H9 (cell line): ENCODE data around the gene EIF3CL. TPM values are rescaled to one million over a fixed set of nuclear protein-coding genes. Genes with fewer than 3 reads are reported as not detected.
"Not testable (repeated sequence)": the region's sequence is repeated elsewhere in the genome, so short reads cannot be mapped to it uniquely, and the experiment has no call there.

Source experiments
- DNase-seq: peaks from one replicate; pipeline ENCODE4 v3.0.0-alpha.2; 2017
- H2AFZ ChIP-seq: one replicate; pipeline ENCODE4 v1.6.1; 2013; ENCODE audit warnings: mild to moderate bottlenecking, low read length, control low read depth, moderate library complexity
- H2AK5ac ChIP-seq: 2 replicates; pipeline ENCODE4 v1.6.1; 2013; ENCODE audit warnings: low read length, control low read depth, mixed read lengths; ENCODE audit not compliant: insufficient read length
- H2BK120ac ChIP-seq: one replicate; pipeline ENCODE4 v1.6.1; 2013; ENCODE audit warnings: low read depth, mild to moderate bottlenecking, low read length, control low read depth, inconsistent platforms; ENCODE audit not compliant: poor library complexity, severe bottlenecking
- H2BK12ac ChIP-seq: 2 replicates; pipeline ENCODE4 v1.6.1; 2013; ENCODE audit warnings: low read length, control low read depth, mixed read lengths, low read depth; ENCODE audit not compliant: insufficient read length
- H2BK15ac ChIP-seq: 2 replicates; pipeline ENCODE4 v1.6.1; 2013; ENCODE audit warnings: low read depth, low read length, control low read depth
- H2BK20ac ChIP-seq: one replicate; pipeline ENCODE4 v1.6.1; 2013; ENCODE audit warnings: low read depth, mild to moderate bottlenecking, low read length, control low read depth, inconsistent platforms; ENCODE audit not compliant: poor library complexity, severe bottlenecking
- H2BK5ac ChIP-seq: 2 replicates; pipeline ENCODE4 v1.6.1; 2013; ENCODE audit warnings: low read length, control low read depth, mixed read lengths; ENCODE audit not compliant: insufficient read length
- H3K14ac ChIP-seq: 2 replicates; pipeline ENCODE4 v1.6.1; 2013; ENCODE audit warnings: low read length, control low read depth; ENCODE audit not compliant: insufficient read depth
- H3K18ac ChIP-seq: 2 replicates; pipeline ENCODE4 v1.6.1; 2013; ENCODE audit warnings: low read depth, mild to moderate bottlenecking, mixed read lengths, low read length, control low read depth; ENCODE audit not compliant: insufficient read length
- H3K23ac ChIP-seq: 2 replicates; pipeline ENCODE4 v1.6.1; 2013; ENCODE audit warnings: low read length, control low read depth, mixed read lengths, low read depth; ENCODE audit not compliant: insufficient read length
- H3K23me2 ChIP-seq: 2 replicates; pipeline ENCODE4 v1.6.1; 2013; ENCODE audit warnings: low read depth, mild to moderate bottlenecking, mixed read lengths, low read length, control low read depth; ENCODE audit not compliant: insufficient read length, poor library complexity, severe bottlenecking
- H3K27ac ChIP-seq: 2 replicates; pipeline ENCODE4 v1.5.1; 2013; ENCODE audit warnings: low read length, control low read depth, mixed read lengths, low read depth; ENCODE audit not compliant: insufficient read length
- H3K27me3 ChIP-seq: 2 replicates; pipeline ENCODE4 v1.6.1; 2013; ENCODE audit warnings: low read length, control low read depth, inconsistent platforms; ENCODE audit not compliant: insufficient read depth
- H3K4ac ChIP-seq: 2 replicates; pipeline ENCODE4 v1.6.1; 2013; ENCODE audit warnings: low read depth, mild to moderate bottlenecking, control low read depth, inconsistent platforms, low read length, moderate library complexity
- H3K4me1 ChIP-seq: 2 replicates; pipeline ENCODE4 v1.6.1; 2013; ENCODE audit warnings: low read length, control low read depth, inconsistent platforms; ENCODE audit not compliant: insufficient read depth
- H3K4me2 ChIP-seq: 2 replicates; pipeline ENCODE4 v1.6.1; 2013; ENCODE audit warnings: low read length, control low read depth, mixed read lengths; ENCODE audit not compliant: insufficient read length, insufficient read depth
- H3K56ac ChIP-seq: 2 replicates; pipeline ENCODE4 v1.6.1; 2013; ENCODE audit warnings: low read depth, mild to moderate bottlenecking, mixed read lengths, low read length, control low read depth; ENCODE audit not compliant: insufficient read length
- H3K79me1 ChIP-seq: 2 replicates; pipeline ENCODE4 v1.6.1; 2013; ENCODE audit warnings: low read depth, mild to moderate bottlenecking, moderate library complexity, low read length, control low read depth, inconsistent platforms; ENCODE audit not compliant: insufficient read depth, poor library complexity, severe bottlenecking
- H3K79me2 ChIP-seq: 2 replicates; pipeline ENCODE4 v1.6.1; 2013; ENCODE audit warnings: low read length, control low read depth, inconsistent platforms; ENCODE audit not compliant: insufficient read depth
- H3K9ac ChIP-seq: 2 replicates; pipeline ENCODE4 v1.6.1; 2013; ENCODE audit warnings: low read length, control low read depth, mixed read lengths; ENCODE audit not compliant: insufficient read length; ENCODE audit errors: extremely low read depth
- H3K9me3 ChIP-seq: one replicate; pipeline ENCODE4 v1.6.1; 2013; ENCODE audit warnings: low read depth, low read length, inconsistent platforms; ENCODE audit not compliant: control insufficient read depth
- H3T11ph ChIP-seq: one replicate; pipeline ENCODE4 v1.6.1; 2013; ENCODE audit warnings: mild to moderate bottlenecking, low read length, control low read depth, inconsistent platforms
- H4K20me1 ChIP-seq: one replicate; pipeline ENCODE4 v1.6.1; 2013; ENCODE audit not compliant: control insufficient read depth, insufficient read length, insufficient read depth
- H4K5ac ChIP-seq: 2 replicates; pipeline ENCODE4 v1.6.1; 2013; ENCODE audit warnings: low read depth, mild to moderate bottlenecking, mixed read lengths, low read length, control low read depth; ENCODE audit not compliant: insufficient read length
- H4K8ac ChIP-seq: replicated peaks from 2 replicates; pipeline ENCODE4 v1.6.1; 2013; ENCODE audit warnings: low read length, control low read depth, mixed read lengths, low read depth; ENCODE audit not compliant: insufficient read length
- H4K91ac ChIP-seq: 2 replicates; pipeline ENCODE4 v1.6.1; 2013; ENCODE audit warnings: low read depth, mild to moderate bottlenecking, moderate library complexity, mixed read lengths, low read length, control low read depth; ENCODE audit not compliant: insufficient read length
- H3K27ac Mint-ChIP-seq, 3 experiments: 2 replicates in 2 of 3; 3 replicates in 1 of 3; pipeline ENCODE4 v1.8.0; 2020 to 2021; ENCODE audit warnings: mixed read lengths in 3 of 3, mild to moderate bottlenecking in 1 of 3, moderate library complexity in 1 of 3
- H3K27me3 Mint-ChIP-seq: 2 replicates; pipeline ENCODE4 v1.8.0; 2021; ENCODE audit warnings: low read depth, mild to moderate bottlenecking, moderate library complexity, mixed read lengths
- H3K36me3 Mint-ChIP-seq, 3 experiments: 2 replicates in 2 of 3; 3 replicates in 1 of 3; pipeline ENCODE4 v1.8.0; 2020 to 2021; ENCODE audit warnings: low read depth in 3 of 3, mixed read lengths in 3 of 3; ENCODE audit not compliant: insufficient read depth in 1 of 3
- H3K4me1 Mint-ChIP-seq, 2 experiments: 2 replicates each; pipeline ENCODE4 v1.8.0; 2020; ENCODE audit warnings: mixed read lengths in 2 of 2
- H3K4me3 Mint-ChIP-seq, 2 experiments: 2 replicates in 1 of 2; 3 replicates in 1 of 2; pipeline ENCODE4 v1.8.0; 2020 to 2021; ENCODE audit warnings: mild to moderate bottlenecking in 2 of 2, mixed read lengths in 2 of 2, moderate library complexity in 1 of 2
- H3K9me3 Mint-ChIP-seq, 2 experiments: 2 replicates in 1 of 2; 3 replicates in 1 of 2; pipeline ENCODE4 v1.8.0; 2020; ENCODE audit warnings: mild to moderate bottlenecking in 2 of 2, mixed read lengths in 2 of 2, moderate library complexity in 1 of 2
- WGBS: extraction: QIAGEN DNeasy Blood & Tissue Kit; methylation state at CpG from one replicate; pipeline ENCODE4 v1.1.7; 2013; ENCODE audit warnings: missing lambda C conversion rate, low lambda C conversion rate, mixed read lengths; ENCODE audit not compliant: insufficient read length; ENCODE audit errors: extremely low coverage; 5-methylcytosine and 5-hydroxymethylcytosine counted together
- long read RNA-seq: library from polyadenylated mRNA; unstranded; transcript quantifications from one replicate; pipeline ENCODE4 v2.0.0, GENCODE V29; 2020
- total RNA-seq: library from RNA; stranded (reverse); gene quantifications from 2 replicates; pipeline ENCODE4 v1.2.1, GENCODE V29; 2021

EIF3CL gene
- 102 and 105 TPM in 2 replicates for total RNA-seq
- long read RNA-seq, transcript EIF3CL-202 (21 exons, 3,053 nt), result minor isoform, 6 of 186 reads
- long read RNA-seq, transcript EIF3CL-201 (21 exons, 3,085 nt), result major isoform, 72 of 186 reads
- long read RNA-seq, partial matches to known transcripts, result 90 of 186 reads
- long read RNA-seq, other reads (novel, unspliced or antisense), result 18 of 186 reads

GRCh38 chr16:28403220-28404072 lies at the start of gene EIF3CL:
Gene EIF3CL (minus strand): TSS chr16:28403841. CDS start chr16:28403618, 223 bp downstream.
- H4K20me1 ChIP-seq, H4K91ac ChIP-seq, DNase-seq, H3K79me1 ChIP-seq, H4K8ac ChIP-seq, H4K5ac ChIP-seq, H3K4me2 ChIP-seq, H3K36me3 Mint-ChIP-seq, H3K9ac ChIP-seq, H2BK15ac ChIP-seq, H3K27ac Mint-ChIP-seq, H3K27ac ChIP-seq, H2BK120ac ChIP-seq, H2AFZ ChIP-seq, H3T11ph ChIP-seq, H3K4me1 ChIP-seq, H2BK5ac ChIP-seq, H2BK20ac ChIP-seq, H3K79me2 ChIP-seq, H3K4me1 Mint-ChIP-seq, H3K56ac ChIP-seq, H3K27me3 ChIP-seq, H3K9me3 Mint-ChIP-seq, H2BK12ac ChIP-seq, H3K18ac ChIP-seq, H3K23ac ChIP-seq, H3K23me2 ChIP-seq, H2AK5ac ChIP-seq, H3K9me3 ChIP-seq, H3K14ac ChIP-seq, H3K4ac ChIP-seq, H3K27me3 Mint-ChIP-seq: not testable (repeated sequence)
- H3K4me3 Mint-ChIP-seq, result peak within 1 kb of the TSS; percentile 71 to 79
- no CpG with 5 or more reads among the region's 66 CpGs for WGBS

- H3K4me2 ChIP-seq, H2BK15ac ChIP-seq, H2AFZ ChIP-seq, H3K79me2 ChIP-seq, H3K27ac ChIP-seq, H3K4me1 Mint-ChIP-seq, H4K20me1 ChIP-seq, H3K9me3 Mint-ChIP-seq, H3K23ac ChIP-seq, H3K4me1 ChIP-seq, H3K23me2 ChIP-seq, H3K27me3 Mint-ChIP-seq, H2AK5ac ChIP-seq, H2BK120ac ChIP-seq, H2BK5ac ChIP-seq, H3K27ac Mint-ChIP-seq, H3K4ac ChIP-seq, H4K91ac ChIP-seq, H3K9ac ChIP-seq, H3K9me3 ChIP-seq, H3K14ac ChIP-seq, H2BK12ac ChIP-seq, H3T11ph ChIP-seq, H4K8ac ChIP-seq, H3K56ac ChIP-seq, H3K4me3 Mint-ChIP-seq, H4K5ac ChIP-seq, DNase-seq, H3K18ac ChIP-seq, H3K36me3 Mint-ChIP-seq, H3K79me1 ChIP-seq, H3K27me3 ChIP-seq, H2BK20ac ChIP-seq: not testable (repeated sequence)
- no CpG with 5 or more reads among the region's 6 CpGs for WGBS
These were observed 43.4 kb upstream of the EIF3CL start for GRCh38 chr16:28447081-28447480.
